ENCODE results near the gene SLC6A20. TPM values are rescaled to one million over a fixed set of nuclear protein-coding genes. Genes with fewer than 3 reads are reported as not detected.

SLC6A20 gene
- under 1 TPM in 1 of 10 donors, not detected in 9; 0.09 TPM for total RNA-seq
- polyA plus RNA-seq = under 1 TPM in 1 of 2 donors, not detected in 1; 0.06 TPM
- long read RNA-seq, donor 1 = 0 reads
- long read RNA-seq, donor 2 = 0 reads
- long read RNA-seq, donor 3 = 0 reads

DNA sequence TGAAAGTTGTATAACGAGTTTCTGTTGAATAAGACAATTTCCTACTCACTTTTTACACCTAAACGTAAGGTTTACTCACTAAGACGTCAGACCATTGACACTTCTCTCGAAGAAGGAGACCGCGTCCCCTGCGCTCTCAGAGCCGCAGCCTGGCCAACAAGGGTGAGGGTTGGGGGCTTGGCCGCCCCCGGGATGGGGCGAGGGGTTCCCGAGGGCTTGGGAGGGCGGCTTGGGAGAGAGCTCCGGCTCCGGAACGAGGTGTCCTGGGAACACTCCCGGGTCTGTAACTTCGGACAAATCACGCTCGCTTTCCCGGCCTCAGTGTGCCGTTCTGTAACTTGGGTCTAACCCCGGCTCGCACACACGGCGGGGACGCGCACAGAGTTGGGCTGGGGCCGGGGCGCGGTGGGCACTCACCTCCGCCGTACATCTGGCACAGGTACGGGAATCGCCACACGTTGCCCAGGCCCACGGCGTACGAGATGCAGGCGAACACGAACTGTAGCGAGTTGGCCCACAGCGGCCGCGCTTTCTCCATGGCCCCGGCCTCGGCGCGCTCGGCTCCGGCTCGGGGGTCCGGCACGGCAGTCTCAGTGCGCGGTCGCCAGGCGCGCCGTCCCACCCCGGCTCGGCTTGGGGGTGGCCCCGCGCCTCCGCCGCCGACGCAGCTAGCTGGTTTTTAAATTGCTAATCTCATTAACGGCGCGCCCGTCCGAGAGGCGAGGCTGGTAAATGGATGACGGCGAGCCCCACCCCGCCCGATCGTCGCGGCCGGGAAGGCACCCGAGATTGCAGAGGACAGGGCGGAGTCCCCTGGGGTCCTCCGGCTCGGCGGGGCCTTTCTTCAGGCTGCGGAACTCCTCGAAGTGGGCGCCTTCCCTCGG lies at the start of gene SLC6A20:
TSS of gene SLC6A20 (minus strand) at position 655 of the 884 bp plus-strand sequence. CDS start at position 538, 117 bp downstream.
- intact Hi-C loops (cut with DNase I) = no loop called here
- no peaks in the 10 kb centered on the region for H3K36me3 ChIP-seq
- 3% methylated on average over 89 to 91 of the region's 91 CpGs for WGBS, 2 donors
- peak within 1 kb of the TSS in 9 of 10 donors; percentile 25 to 56 (median 47) for H3K4me3 ChIP-seq
- H3K9me3 ChIP-seq = no peaks in the 10 kb centered on the region
- no peak for DNase-seq
- no peak within 1 kb of the TSS for H3K27ac ChIP-seq
- TF ChIP-seq CTCF (IDR thresholded peaks at IDR 0.05) = no peak
- H3K4me1 ChIP-seq = peaks cover 0 to 16% (median 9%) of the 10 kb centered on the region in 9 donors
- ATAC-seq = peak in 2 of 8 donors; percentile 25 to 38
- H3K27me3 ChIP-seq = peaks cover 3 to 68% (median 48%) of the 10 kb centered on the region in 7 donors

- intact Hi-C loops (cut with DNase I) = loop anchor here in 2 of 10 donors (10.0 kb wide), 1 partner anchor 230 kb away; no protein-coding TSS in a partner anchor
- DNase-seq (no peak), ATAC-seq (no peak)
- Histone ChIP-seq H3K27ac (no peak overlapping the region), H3K9me3 (no peaks in the 10 kb centered on the region), H3K27me3 (peaks cover 0 to 8% (median 0%) of the 10 kb centered on the region in 7 donors), H3K4me1 (peaks cover 0 to 22% (median 12%) of the 10 kb centered on the region in 9 donors), H3K36me3 (no peaks in the 10 kb centered on the region), H3K4me3 (no peak overlapping the region)
- WGBS, 2 donors = 94 to 97% methylated on average over 1 of the region's 1 CpG
- TF ChIP-seq CTCF (IDR thresholded peaks at IDR 0.05) = no peak
Measured at GRCh38 chr3:45844616-45845015, 48.3 kb upstream of the SLC6A20 start.

DNA sequence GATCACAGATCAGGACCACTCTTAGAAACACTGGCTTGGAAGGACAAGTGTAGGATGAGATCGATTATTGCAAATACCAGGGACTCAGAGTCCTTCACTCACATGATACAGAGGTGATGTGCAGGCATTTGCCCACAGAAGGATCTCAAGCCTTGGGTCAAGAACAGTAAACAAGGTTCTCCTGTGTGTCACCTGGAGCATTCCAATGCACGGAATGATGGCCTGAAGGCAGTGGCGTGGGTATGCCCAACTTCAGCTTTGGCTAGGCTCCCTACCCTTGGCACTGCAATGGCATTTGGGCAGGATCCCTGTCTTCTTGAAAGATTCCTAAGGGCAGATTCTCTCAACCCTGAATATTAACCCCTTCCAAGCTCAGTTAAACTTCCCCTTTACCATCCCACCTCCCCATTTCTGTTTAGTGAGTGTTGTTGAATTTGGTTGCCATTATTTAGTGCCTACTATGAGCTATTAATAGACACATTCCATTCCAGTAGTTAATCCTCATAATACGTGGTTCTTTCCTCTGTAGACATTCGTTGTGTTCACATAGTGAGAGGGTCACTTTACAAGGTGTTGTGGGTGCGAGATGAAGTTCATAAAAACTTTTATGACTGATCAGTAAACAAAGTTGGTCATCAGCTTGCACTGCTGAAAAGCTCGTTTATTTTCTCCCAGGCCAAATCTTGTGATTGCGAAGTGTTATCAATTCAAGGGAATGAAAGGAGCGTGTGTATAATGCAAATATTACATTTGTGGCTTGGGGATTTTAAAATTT lies 46.7 kb upstream of the SLC6A20 start:
- Histone ChIP-seq H3K4me1 (peaks cover 0 to 16% (median 12%) of the 10 kb centered on the region in 9 donors), H3K9me3 (no peaks in the 10 kb centered on the region), H3K27ac (no peak overlapping the region), H3K36me3 (no peaks in the 10 kb centered on the region), H3K4me3 (no peak overlapping the region), H3K27me3 (no peaks in the 10 kb centered on the region)
- no peak for DNase-seq
- TF ChIP-seq CTCF (IDR thresholded peaks at IDR 0.05) = no peak
- no peak for ATAC-seq
- 83% methylated on average over 9 of the region's 9 CpGs for WGBS, 2 donors
- intact Hi-C loops (cut with DNase I) = loop anchor here in 2 of 10 donors (10.0 kb wide), 1 partner anchor 232 kb away; no protein-coding TSS in a partner anchor
